Osteocyte (in vitro differentiated cells): ENCODE measurements around the gene CNTD1. TPM values are rescaled to one million over a fixed set of nuclear protein-coding genes. Genes with fewer than 3 reads are reported as not detected.
A peak's percentile ranks its signal among the peaks of the same experiment; 100 is the strongest.

Experiments
- DNase-seq: peaks from one replicate; pipeline ENCODE4 v3.0.0; 2021; ENCODE audit warnings: mixed read lengths; ENCODE audit not compliant: unreplicated experiment; ENCODE audit errors: extremely low spot score
- H3K27ac Mint-ChIP-seq: one replicate; pipeline ENCODE4 v1.8.0; 2021; ENCODE audit warnings: mild to moderate bottlenecking, mixed read lengths; ENCODE audit not compliant: unreplicated experiment
- H3K27me3 Mint-ChIP-seq: one replicate; pipeline ENCODE4 v1.8.0; 2021; ENCODE audit warnings: mixed read lengths; ENCODE audit not compliant: unreplicated experiment
- H3K36me3 Mint-ChIP-seq: one replicate; pipeline ENCODE4 v1.8.0; 2021; ENCODE audit warnings: mixed read lengths; ENCODE audit not compliant: unreplicated experiment
- H3K4me1 Mint-ChIP-seq: one replicate; pipeline ENCODE4 v1.8.0; 2021; ENCODE audit warnings: mixed read lengths; ENCODE audit not compliant: unreplicated experiment
- H3K4me3 Mint-ChIP-seq: one replicate; pipeline ENCODE4 v1.8.0; 2021; ENCODE audit warnings: mild to moderate bottlenecking, moderate library complexity, mixed read lengths; ENCODE audit not compliant: unreplicated experiment
- H3K9me3 Mint-ChIP-seq: one replicate; pipeline ENCODE4 v1.8.0; 2021; ENCODE audit warnings: mixed read lengths; ENCODE audit not compliant: unreplicated experiment
- CTCF ChIP-seq: fragments of 200-600 bp; sonication (generic); IDR thresholded peaks from 2 replicates; pipeline ENCODE4 v1.5.0; 2021; ENCODE audit warnings: antibody characterized with exemption, mild to moderate bottlenecking, moderate library complexity
- total RNA-seq: library from RNA; stranded (reverse); gene quantifications from 2 replicates; pipeline ENCODE4 v1.2.1, GENCODE V29; 2021

The CNTD1 gene
- total RNA-seq, 1 donor from 2014 or later: 0.51 TPM

DNA sequence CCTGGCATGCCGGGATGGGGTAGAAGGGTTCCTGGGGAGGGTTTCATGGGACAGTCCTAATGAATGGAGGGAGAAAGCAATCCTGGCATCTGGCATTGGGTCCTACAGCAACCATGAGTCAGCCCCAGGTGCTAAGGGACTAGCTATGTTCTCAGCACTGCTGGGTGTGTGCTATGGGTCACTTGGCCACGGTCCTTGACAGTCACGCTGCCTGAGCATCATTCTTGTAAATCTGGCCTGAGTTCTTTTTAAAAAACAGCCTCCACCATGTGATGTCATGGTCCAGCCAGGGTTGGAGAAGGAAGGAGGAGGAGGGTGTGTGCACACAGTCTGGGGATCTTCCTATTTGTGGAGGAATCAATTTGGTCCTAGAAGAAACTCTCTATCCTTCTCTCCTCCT is 43.9 kb upstream of the CNTD1 start:
- H3K9me3 Mint-ChIP-seq: no peaks in the 10 kb centered on the region
- H3K4me3 Mint-ChIP-seq: no peak overlapping the region
- H3K4me1 Mint-ChIP-seq: no peaks in the 10 kb centered on the region
- H3K27ac Mint-ChIP-seq: no peak overlapping the region
- peaks cover 55% of the 10 kb centered on the region for H3K27me3 Mint-ChIP-seq
- no peak for DNase-seq
- H3K36me3 Mint-ChIP-seq: no peaks in the 10 kb centered on the region
- TF ChIP-seq CTCF: no peak

DNA sequence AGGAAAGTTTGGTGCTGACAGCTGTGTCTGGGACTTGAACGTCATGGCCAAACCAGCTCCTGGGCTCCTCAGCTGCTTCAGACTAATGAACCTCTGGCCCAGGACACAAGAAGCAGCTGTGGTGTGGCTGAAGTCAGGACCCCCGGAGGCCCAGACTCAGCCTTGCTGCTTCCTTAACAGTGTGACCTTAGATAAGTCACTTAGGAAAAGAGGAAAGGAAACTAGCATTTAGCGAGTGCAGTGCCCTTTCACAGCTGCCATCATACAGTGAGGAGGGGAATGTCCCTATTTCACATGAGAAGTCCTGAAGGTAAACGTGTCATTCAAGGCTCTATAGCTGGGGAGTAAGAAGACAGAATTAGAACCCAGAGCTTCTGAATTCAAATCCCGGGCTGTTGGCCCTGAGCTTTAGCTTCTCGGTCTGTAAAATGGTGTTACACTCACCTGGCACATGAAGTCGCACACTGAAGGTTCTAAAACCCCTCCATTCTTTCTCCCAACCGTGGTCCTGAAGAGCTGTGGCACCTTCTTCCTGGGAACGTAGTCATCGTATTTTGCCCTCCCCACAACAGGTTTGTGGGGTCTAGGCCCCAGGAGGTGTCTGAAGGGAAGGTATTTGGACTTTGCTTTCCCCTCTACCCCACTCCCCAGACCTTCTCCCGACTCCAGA is 38.5 kb upstream of the CNTD1 start:
- TF ChIP-seq CTCF: no peak
- DNase-seq: no peak
- Mint-ChIP-seq H3K4me1 (peaks cover 7% of the 10 kb centered on the region), H3K4me3 (peak overlapping the region; percentile 30), H3K9me3 (no peaks in the 10 kb centered on the region), H3K27ac (no peak overlapping the region), H3K36me3 (no peaks in the 10 kb centered on the region), H3K27me3 (peaks cover 38% of the 10 kb centered on the region)

DNA sequence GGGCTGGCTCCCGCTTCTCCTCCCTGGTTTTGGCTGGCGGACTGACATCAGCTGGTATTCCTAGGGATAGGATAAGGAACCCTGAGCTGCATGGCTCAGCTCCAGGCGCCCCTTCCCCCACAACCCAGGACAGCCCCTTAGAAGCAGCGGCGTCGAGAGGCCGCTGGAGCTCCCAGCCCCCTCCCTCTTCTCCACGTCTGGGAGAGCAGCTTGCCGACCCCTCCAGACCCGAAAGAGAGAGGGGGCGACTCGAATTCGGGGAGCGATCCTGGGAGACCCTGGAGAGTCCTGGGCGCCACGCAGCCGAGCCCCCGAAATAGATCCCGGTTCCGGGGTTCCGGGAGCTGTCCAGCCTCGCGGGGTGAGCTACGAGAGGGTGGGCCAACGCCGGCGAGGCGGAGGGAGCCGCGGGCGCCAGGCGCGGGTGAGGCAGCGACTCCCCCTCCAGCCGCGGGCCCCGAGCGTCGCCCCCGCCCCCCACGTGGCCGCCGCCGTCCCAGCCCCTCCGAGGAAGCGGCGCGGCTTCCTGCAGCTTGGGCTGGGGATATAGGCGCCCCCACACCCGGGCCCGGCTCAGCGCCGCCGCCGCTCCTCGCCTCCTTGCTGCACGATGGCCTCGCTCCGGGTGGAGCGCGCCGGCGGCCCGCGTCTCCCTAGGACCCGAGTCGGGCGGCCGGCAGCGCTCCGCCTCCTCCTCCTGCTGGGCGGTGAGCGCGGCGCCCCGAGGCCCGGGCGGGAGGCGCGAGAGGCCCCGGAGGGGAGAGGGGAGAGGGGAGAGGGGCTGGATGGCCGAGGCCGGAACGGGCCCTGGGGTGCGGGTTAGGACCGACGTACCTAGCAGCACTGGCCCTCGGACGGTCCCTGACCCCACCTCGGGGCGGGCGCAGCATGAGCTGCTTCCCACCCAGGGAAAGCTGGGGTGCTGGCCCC is 37.7 kb upstream of the CNTD1 start, which contains the start of gene RAMP2:
TSS of gene RAMP2 (plus strand) at position 576 of the 930 bp plus-strand sequence. CDS start at position 611, 35 bp downstream.
- Mint-ChIP-seq H3K27ac (no peak within 1 kb of the TSS), H3K4me1 (peaks cover 7% of the 10 kb centered on the region), H3K9me3 (no peaks in the 10 kb centered on the region), H3K36me3 (no peaks in the 10 kb centered on the region), H3K27me3 (peaks cover 32% of the 10 kb centered on the region), H3K4me3 (peak within 1 kb of the TSS; percentile 63)
- DNase-seq: peak; percentile 86
- no peak for TF ChIP-seq CTCF

GRCh38 chr17:42761638-42762037 is 37.0 kb upstream of the CNTD1 start:
- Mint-ChIP-seq H3K36me3 (no peaks in the 10 kb centered on the region), H3K27me3 (peaks cover 28% of the 10 kb centered on the region), H3K4me1 (peaks cover 7% of the 10 kb centered on the region), H3K9me3 (no peaks in the 10 kb centered on the region), H3K27ac (no peak overlapping the region), H3K4me3 (peak overlapping the region; percentile 47)
- TF ChIP-seq CTCF: no peak
- DNase-seq: no peak

- H3K9me3 Mint-ChIP-seq: no peaks in the 10 kb centered on the region
- no peak overlapping the region for H3K27ac Mint-ChIP-seq
- H3K4me1 Mint-ChIP-seq: peaks cover 7% of the 10 kb centered on the region
- DNase-seq: no peak
- TF ChIP-seq CTCF: no peak
- H3K4me3 Mint-ChIP-seq: no peak overlapping the region
- peaks cover 5% of the 10 kb centered on the region for H3K27me3 Mint-ChIP-seq
- no peaks in the 10 kb centered on the region for H3K36me3 Mint-ChIP-seq
These were observed 32.5 kb upstream of the CNTD1 start for GRCh38 chr17:42766124-42766523.
